ENCODE measurements around the gene SNAI3.

SNAI3 gene

DNA sequence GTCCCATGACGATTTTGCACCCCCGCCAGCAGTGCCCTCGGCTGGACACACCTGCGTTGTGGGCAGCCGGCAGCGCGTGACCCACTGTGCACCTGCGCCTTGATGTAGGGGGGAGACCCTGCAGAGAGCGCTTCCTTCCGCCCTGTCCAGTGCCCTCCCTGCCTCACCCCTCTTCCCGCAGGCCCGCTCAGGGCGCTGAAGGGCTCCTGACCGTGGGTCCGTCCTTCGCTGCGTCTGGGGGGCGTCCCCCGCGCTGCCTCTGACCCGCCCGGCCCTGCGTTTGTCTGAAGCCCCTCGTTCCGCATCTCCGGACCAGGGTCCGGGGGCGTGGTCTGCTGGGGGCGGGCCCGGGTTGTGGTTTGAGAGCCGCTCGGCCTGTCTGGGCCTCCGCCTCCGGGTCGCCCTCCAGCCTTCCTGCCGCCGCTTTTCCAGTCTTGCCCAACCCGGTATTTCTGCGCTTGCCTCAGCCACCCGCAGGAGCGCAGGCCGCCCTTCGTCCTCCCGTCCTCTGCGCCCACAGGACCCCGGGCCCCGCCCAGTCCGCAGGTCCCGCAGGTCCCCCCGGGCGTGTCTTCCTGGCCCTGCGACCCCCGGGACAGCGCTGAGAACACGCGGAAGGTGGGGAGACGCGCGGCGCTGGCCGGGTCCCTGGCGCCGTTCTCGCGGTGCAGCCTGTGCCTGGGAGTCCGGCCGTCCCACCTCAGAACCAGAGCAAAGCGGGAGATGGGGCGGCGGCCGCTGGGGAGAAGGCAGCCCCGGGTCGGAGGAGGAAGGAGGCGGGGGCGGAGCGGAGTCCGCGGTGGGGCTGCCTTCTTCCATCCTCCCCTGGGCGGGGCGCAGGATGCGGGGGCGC lies 51.9 kb downstream of the SNAI3 start:
- no peak for TF ChIP-seq ZFX (IDR thresholded peaks at IDR 0.05; ENCODE audit: borderline replicate concordance)
- TF ChIP-seq, protein P1, sequence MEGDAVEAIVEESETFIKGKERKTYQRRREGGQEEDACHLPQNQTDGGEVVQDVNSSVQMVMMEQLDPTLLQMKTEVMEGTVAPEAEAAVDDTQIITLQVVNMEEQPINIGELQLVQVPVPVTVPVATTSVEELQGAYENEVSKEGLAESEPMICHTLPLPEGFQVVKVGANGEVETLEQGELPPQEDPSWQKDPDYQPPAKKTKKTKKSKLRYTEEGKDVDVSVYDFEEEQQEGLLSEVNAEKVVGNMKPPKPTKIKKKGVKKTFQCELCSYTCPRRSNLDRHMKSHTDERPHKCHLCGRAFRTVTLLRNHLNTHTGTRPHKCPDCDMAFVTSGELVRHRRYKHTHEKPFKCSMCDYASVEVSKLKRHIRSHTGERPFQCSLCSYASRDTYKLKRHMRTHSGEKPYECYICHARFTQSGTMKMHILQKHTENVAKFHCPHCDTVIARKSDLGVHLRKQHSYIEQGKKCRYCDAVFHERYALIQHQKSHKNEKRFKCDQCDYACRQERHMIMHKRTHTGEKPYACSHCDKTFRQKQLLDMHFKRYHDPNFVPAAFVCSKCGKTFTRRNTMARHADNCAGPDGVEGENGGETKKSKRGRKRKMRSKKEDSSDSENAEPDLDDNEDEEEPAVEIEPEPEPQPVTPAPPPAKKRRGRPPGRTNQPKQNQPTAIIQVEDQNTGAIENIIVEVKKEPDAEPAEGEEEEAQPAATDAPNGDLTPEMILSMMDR (IDR thresholded peaks at IDR 0.05): no peak

DNA sequence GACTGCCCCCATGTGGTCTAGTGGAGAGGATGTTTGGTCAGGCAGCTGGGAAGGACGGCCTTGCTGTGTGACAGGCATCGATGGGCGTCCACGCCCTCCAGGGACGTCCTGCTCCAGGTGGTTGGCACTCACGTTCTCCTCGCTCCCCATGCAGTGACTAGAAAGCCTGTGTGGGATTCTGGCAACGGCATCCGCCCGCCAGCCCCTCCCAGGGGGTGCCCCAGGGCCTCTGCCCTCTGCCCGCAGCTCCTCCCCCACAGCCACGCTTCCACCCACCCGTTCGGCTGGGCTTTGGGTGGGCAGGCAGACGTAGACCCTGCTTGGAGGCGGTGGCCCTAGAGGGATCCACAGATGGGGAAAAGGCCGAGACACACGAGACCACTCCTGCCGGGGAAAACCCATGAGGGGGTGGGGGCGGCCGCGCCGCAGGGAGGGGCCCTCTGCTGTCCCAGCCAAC lies 52.6 kb downstream of the SNAI3 start:
- TF ChIP-seq, protein P1 (IDR thresholded peaks at IDR 0.05): peak; percentile 43; the same call in 1 of the 2 replicates
- no peak for TF ChIP-seq ZFX (IDR thresholded peaks at IDR 0.05; ENCODE audit: borderline replicate concordance)
- H3K27ac ChIP-seq: no peak overlapping the region

More for the DNA sequence above, 51.9 kb downstream of the SNAI3 start:
- H3K27ac ChIP-seq: no peak overlapping the region

GRCh38 chr16:88632587-88632930 lies 53.7 kb downstream of the SNAI3 start:
- TF ChIP-seq, protein P1 (IDR thresholded peaks at IDR 0.05): no peak
- TF ChIP-seq ZFX (IDR thresholded peaks at IDR 0.05; ENCODE audit: borderline replicate concordance): no peak
- H3K27ac ChIP-seq: no peak overlapping the region

DNA sequence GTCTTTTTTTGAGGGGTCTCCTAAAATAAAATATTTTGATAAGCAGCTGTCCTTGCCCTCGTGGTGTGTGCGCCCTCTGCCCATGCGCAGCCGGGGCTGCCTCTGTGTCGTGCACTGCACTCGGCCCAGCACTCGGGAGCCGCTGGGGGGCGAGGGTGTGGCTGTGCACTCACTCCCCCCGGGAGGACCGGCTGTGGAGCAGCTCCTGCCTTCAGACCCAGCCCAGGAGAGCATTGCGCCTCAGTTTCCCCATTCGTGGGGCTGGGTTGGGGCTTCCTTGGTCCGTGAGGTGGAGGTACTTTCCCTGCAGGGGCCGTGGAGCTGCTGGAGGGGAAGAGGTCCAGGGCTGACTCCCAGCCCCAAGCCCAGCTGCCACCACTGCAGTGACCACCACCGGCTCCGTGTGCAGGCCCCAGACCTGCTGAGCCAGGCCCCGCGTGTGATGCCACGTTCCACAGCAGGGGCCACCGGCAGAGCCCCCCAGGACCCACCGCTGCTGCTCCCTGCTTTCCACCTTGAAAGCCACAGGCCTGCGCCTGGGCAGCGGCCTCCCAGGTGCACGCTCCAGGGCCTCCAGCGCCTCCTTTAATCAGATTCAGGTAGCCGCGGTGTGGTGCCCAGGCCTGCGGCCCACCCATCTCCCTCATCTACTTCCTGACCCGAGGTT lies 54.3 kb downstream of the SNAI3 start:
- no peak overlapping the region for H3K27ac ChIP-seq
- TF ChIP-seq ZFX (IDR thresholded peaks at IDR 0.05; ENCODE audit: borderline replicate concordance): no peak
- TF ChIP-seq, protein P1 (IDR thresholded peaks at IDR 0.05): no peak

GRCh38 chr16:88631384-88631783 lies 54.9 kb downstream of the SNAI3 start:
- TF ChIP-seq ZFX (IDR thresholded peaks at IDR 0.05; ENCODE audit: borderline replicate concordance): no peak
- TF ChIP-seq, protein P1 (IDR thresholded peaks at IDR 0.05): no peak
- no peak overlapping the region for H3K27ac ChIP-seq

- H3K27ac ChIP-seq: no peak overlapping the region
- no peak for TF ChIP-seq ZFX (IDR thresholded peaks at IDR 0.05; ENCODE audit: borderline replicate concordance)
- TF ChIP-seq, protein P1 (IDR thresholded peaks at IDR 0.05): no peak
Observed at GRCh38 chr16:88630941-88631340, 55.4 kb downstream of the SNAI3 start.

- no peak for TF ChIP-seq ZFX (IDR thresholded peaks at IDR 0.05; ENCODE audit: borderline replicate concordance)
- TF ChIP-seq, protein P1 (IDR thresholded peaks at IDR 0.05): no peak
- H3K27ac ChIP-seq: no peak overlapping the region
Observed at GRCh38 chr16:88630433-88630832, 55.9 kb downstream of the SNAI3 start.

Measured in 22Rv1 (cell line).